HepG2 (cell line): Measurements from ENCODE around the gene DPH7.

Experiments used
- MXI1 ChIP-seq: IDR thresholded peaks from 3 replicates; pipeline ENCODE4 v1.6.1; 2012; ENCODE audit warnings: low read depth, low read length, inconsistent platforms, borderline replicate concordance
- SP1 ChIP-seq, 2 experiments: fragments of 450-650 bp in 1 of 2; sonication (generic) in 1 of 2; formaldehyde crosslinking in 1 of 2; IDR thresholded peaks; 2 replicates each; pipeline versions ENCODE4 v1.4.0 to v1.6.1; 2016 to 2020; ENCODE audit warnings: missing genetic modification reagents in 1 of 2
- TF ChIP-seq, protein P1 (sequence below): sonication (generic); formaldehyde crosslinking; IDR thresholded peaks from 2 replicates; pipeline ENCODE4 v1.5.0; 2020; ENCODE audit warnings: mild to moderate bottlenecking, missing genetic modification reagents, moderate library complexity

DNA sequence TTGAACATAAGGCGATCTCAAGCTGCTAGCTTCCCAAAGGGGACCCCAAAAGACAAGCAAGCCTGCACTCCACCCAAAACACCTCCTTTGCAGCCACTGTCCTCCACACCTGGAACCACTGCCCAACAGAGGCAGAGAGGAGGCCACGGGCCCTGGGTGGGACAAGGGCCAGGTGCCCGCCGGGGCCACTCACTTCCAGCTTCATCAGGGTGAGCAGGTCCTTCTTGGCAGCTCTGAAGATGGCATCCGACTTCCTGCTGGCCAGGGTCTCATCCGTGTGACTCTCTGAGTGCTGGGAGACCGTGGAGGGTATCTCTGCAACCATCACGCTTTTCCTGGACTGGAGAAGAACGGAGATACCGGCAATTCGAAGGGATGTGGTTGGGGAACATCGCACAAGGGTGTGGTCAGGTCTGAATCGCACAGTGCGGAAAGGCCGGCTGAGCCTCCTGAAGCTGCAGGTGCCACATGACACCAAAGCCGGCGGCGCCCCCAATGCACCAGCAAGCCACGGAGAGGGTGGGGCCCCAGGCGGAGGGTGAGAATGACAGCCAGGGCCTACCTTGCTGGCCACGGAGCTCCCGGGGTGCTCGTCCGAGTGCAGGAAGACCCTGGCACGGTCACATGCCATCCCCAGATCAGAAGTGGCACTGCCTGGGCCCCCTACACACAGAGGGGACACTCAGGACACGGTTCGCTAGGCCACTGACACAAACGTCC lies 73.1 kb downstream of the DPH7 start:
- TF ChIP-seq MXI1 (no peak), SP1 (IDR thresholded peaks at IDR 0.05) (no peak), SP1 (CRISPR knock-in tag; IDR thresholded peaks at IDR 0.05) (no peak)
- TF ChIP-seq, protein P1, sequence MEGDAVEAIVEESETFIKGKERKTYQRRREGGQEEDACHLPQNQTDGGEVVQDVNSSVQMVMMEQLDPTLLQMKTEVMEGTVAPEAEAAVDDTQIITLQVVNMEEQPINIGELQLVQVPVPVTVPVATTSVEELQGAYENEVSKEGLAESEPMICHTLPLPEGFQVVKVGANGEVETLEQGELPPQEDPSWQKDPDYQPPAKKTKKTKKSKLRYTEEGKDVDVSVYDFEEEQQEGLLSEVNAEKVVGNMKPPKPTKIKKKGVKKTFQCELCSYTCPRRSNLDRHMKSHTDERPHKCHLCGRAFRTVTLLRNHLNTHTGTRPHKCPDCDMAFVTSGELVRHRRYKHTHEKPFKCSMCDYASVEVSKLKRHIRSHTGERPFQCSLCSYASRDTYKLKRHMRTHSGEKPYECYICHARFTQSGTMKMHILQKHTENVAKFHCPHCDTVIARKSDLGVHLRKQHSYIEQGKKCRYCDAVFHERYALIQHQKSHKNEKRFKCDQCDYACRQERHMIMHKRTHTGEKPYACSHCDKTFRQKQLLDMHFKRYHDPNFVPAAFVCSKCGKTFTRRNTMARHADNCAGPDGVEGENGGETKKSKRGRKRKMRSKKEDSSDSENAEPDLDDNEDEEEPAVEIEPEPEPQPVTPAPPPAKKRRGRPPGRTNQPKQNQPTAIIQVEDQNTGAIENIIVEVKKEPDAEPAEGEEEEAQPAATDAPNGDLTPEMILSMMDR: no peak
